ENCODE results near the gene AGTRAP. TPM values are rescaled to one million over a fixed set of nuclear protein-coding genes. Genes with fewer than 3 reads are reported as not detected.

AGTRAP gene
- total RNA-seq, 1 donor from 2014 or later, result 45.2 TPM

DNA sequence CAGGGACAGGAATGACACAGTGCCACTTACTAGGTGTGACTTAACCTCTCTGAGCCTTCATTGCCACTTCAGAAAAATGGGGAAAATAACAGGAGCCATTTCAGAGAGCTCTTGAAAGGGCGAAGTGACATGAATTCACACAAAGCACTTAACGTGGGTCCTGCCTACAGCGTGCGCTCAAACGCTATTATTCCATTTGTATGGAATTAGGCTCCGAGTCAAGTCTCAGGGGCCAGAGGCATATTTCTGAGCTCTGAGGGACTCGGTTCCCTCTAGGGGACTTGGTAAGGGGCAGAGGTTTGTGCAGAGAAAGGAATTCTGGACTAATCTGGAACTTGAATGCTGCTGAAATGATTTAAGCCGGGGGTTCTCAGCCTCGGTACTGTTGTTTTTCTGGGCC is 30.3 kb upstream of the AGTRAP start:
- no peak for DNase-seq (ENCODE audit: low read depth, low spot score)

GRCh38 chr1:11706292-11706691 is 29.6 kb upstream of the AGTRAP start:
- DNase-seq (ENCODE audit: low read depth, low spot score), result no peak

DNA sequence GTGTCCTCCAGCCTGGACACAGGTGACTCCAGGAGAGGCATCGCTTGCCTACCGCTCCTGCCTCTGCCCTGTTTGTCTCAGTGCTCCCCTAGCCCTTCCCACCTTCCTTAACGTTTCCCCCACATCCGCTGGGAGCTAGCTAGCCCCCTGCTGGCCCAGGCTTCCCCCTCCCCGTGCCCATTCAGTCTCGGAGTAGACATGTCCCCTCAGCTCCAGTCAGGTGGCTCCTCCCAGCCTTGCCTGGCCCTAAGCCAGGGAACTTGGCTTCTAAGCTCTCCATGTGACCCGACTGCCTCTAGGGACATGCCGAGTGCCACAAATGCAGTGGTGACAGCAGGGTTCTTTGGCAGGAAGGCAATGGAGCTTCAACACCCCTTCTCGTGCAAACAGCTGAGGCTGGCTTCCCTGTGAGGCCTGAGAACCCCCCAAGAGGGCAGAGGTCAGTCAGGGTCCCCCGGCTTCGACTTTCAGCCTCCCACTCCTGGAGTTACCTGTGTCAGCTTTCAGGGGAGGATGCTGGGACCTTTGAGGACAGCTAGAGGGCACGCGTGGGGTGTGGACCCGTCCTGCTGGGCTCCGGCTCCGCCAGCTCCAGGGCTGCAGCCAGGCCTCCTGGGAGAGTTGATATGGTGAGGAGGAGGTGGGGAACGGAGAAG is 28.2 kb upstream of the AGTRAP start:
- no peak for DNase-seq (ENCODE audit: low read depth, low spot score)

GRCh38 chr1:11708554-11709350 is 27.2 kb upstream of the AGTRAP start:
- no peak for DNase-seq (ENCODE audit: low read depth, low spot score)

GRCh38 chr1:11711490-11711889 is 24.4 kb upstream of the AGTRAP start:
- no peak for DNase-seq (ENCODE audit: low read depth, low spot score)

DNA sequence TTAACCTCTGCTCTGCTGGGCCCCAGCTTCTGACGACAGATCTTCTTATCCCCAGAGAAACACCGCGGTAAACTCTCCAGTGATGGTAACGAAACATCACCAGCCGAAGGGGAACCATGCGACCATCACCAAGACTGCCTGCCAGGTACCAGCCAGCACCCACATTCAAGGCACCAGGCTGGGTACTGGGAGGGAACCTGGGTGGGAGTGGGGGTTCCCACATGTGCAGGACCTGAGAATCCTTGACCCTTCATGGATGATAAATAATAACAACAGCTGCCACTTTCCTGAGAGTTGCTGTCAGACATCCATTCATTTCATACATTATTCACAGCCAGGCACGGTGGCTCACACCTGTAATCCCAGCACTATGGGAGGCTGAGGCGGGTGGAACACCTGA is 23.7 kb upstream of the AGTRAP start:
- DNase-seq (ENCODE audit: low read depth, low spot score), result no peak

DNA sequence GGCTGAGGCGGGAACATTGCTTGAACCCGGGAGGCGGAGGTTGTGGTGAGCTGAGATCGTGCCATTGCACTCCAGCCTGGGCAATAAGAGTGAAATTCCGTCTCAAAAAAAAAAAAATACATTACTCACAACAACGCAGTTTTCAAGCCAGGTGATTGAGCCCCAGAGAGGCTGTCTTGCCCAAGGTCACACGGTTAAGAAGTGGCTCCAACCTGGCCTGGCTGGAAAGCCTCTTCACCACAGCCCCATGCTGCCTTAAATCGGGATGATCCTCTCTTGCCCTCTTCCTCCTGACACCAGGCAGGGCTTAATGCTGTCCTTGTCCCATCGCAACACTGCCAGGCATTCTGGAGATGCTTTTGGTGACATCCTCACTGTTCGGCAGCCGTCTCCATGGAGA is 22.8 kb upstream of the AGTRAP start:
- no peak for DNase-seq (ENCODE audit: low read depth, low spot score)

DNA sequence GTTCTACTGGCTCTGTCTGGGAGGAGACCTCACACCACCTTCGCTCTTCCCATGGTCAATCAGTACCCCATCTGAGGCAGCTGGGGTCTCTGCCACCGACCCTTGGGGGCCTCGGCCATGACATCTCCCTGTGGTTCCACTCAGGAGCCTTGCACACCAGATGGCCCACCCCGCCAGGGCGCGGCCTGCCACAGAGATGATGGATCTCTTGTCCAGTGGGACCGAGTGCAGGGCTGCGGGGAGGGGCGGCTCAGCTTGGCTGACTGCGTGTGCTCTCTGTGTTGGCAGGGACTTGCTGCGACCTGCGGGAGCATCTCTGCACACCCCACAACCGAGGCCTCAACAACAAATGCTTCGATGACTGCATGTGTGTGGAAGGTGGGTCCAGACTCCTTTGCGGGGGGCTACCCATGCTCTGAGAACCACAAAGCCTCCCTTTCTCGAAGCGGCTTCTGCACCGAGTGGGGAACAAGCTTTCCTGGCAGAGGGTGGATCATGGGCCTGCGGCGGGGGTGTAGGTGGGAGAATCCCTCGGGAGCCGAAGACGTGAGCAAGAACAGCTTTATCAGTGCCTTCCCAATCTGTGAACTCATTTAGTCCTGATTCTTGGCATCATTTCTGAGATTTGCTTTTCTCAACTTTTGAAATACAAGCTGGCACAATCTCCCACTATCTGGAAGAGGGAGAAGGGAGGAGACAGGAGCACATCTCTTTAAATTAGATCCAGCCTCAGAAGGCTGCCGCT is 20.9 kb upstream of the AGTRAP start:
- DNase-seq (ENCODE audit: low read depth, low spot score), result no peak

DNA sequence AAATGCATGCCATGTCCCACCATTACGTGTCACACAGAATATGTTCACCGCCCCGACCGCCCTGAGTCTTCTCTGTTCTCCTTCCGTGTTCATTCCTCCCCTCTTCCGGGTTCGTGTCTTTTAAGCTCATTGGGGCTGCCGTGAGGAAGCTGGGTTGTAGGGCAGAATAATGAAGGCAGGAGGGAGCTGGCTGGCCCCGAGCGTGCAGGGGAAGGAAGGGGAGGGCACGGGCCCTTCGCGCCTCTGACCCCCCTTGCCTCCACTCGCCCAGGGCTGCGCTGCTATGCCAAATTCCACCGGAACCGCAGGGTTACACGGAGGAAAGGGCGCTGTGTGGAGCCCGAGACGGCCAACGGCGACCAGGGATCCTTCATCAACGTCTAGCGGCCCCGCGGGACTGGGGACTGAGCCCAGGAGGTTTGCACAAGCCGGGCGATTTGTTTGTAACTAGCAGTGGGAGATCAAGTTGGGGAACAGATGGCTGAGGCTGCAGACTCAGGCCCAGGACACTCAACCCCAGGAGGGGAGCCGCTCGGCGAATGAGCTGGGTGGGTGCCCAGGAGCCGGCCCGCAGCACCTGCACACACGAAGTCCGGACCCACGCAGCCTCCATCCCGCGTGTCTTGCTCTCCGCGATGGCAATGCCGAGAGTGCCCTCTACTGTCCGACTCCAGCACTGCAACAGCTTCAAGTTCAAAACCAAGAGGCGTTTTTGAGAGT is 16.5 kb upstream of the AGTRAP start:
- DNase-seq (ENCODE audit: low read depth, low spot score), result no peak

DNA sequence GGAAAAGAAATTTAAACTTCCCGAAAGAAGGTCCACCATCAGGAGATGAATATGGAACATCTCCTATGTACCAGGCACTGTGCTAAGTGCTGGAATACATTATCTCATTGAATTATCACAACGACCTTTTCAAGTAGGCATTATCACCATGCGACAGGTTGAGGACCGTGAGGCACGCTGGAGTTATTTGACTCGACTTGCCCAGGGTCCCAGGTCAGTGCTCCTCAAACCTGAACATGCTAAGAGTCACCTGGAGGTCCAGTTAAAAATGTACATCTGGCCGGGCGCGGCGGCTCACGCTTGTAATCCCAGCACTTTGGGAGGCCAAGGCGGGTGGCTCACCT is 15.9 kb upstream of the AGTRAP start:
- no peak for DNase-seq (ENCODE audit: low read depth, low spot score)

DNA sequence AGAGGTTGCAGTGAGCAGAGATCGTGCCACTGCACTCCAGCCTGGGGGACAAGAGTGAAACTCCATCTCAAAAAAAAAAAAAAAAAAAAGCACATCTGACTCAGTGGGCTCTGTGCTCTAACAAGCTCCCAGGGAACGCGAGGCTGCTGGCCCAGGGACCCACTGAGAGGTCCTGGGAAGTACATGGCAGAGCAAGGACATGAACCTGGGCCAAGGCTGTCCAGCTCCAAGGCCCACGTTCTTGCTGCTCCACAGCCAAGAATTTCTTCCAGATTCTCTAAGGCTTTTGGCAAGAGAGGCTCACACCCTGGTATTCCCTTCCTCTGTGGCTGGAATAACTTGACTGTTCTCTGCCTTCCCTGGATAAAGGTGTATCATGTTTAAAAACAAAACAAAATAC is 15.4 kb upstream of the AGTRAP start:
- DNase-seq (ENCODE audit: low read depth, low spot score), result no peak

DNA sequence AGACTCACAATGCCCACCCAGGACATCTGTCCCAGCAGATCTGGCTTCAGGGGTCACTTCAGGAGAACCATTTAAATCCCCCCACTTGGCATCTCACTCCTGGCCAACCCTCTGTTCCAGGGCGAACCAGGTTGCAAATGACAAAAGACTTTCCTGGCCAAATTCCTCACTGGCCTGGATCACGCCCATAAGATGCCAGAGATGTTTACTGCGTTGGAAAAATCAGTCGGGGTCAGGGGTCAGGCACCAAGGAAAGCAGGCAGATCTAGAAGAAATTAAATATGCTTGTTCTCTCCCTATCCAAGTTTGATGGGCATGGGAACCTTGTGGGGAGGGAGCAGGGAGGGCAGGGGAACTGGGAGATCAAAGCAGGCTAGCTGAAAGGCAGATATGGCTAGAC is 14.6 kb upstream of the AGTRAP start:
- DNase-seq (ENCODE audit: low read depth, low spot score), result no peak

DNA sequence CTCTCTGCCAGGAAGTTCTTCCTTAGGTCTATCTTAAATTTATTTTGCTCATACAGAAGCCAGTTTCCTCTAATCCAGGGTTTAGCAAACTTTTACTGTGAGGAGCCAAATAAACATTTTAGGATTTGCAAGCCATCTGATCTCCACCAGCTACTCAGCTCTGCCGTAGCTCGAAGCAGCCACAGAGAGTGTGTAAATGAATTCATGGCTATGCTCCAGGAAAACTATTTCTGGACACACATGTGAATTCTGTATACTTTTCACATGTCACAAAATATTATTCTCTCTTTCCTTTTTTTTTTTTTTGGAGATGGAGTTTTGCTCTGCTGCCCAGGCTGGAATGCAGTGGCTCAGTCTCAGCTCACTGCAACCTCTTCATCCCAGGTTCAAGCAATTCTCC is 13.4 kb upstream of the AGTRAP start:
- no peak for DNase-seq (ENCODE audit: low read depth, low spot score)

GRCh38 chr1:11725616-11726015 is 10.3 kb upstream of the AGTRAP start:
- DNase-seq (ENCODE audit: low read depth, low spot score), result no peak

DNA sequence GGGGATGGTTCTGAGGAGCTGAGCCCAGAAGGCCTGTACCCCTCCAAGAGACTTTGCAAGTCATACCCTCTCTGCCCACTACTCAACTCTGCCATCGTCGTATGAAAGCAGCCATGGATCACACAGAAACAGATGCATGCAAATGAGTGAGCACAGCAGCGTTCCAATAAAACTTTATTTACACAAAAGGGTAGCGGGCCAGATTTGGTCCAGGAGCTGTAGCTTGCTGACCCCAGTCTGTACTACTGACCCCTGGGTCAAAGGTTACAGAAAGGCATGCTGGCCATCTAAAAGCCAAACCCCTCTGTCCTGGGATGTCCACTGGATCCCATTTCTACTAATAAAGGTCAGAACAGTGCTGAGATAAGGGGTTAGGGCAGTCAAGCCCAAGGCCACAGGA is 8.8 kb upstream of the AGTRAP start:
- DNase-seq (ENCODE audit: low read depth, low spot score), result no peak

GRCh38 chr1:11728126-11728806 is 7.7 kb upstream of the AGTRAP start:
- no peak for DNase-seq (ENCODE audit: low read depth, low spot score)

GRCh38 chr1:11729155-11729497 is 6.8 kb upstream of the AGTRAP start:
- DNase-seq (ENCODE audit: low read depth, low spot score), result no peak

GRCh38 chr1:11729498-11730428 is 6.2 kb upstream of the AGTRAP start:
- DNase-seq (ENCODE audit: low read depth, low spot score), result no peak

GRCh38 chr1:11730429-11730891 is 5.5 kb upstream of the AGTRAP start:
- DNase-seq (ENCODE audit: low read depth, low spot score), result no peak

GRCh38 chr1:11731691-11732283 is 4.1 kb upstream of the AGTRAP start:
- no peak for DNase-seq (ENCODE audit: low read depth, low spot score)

Data from pulmonary artery endothelial cell (primary cell).